ENCODE measurements around the gene MTMR2.

Gene MTMR2

DNA sequence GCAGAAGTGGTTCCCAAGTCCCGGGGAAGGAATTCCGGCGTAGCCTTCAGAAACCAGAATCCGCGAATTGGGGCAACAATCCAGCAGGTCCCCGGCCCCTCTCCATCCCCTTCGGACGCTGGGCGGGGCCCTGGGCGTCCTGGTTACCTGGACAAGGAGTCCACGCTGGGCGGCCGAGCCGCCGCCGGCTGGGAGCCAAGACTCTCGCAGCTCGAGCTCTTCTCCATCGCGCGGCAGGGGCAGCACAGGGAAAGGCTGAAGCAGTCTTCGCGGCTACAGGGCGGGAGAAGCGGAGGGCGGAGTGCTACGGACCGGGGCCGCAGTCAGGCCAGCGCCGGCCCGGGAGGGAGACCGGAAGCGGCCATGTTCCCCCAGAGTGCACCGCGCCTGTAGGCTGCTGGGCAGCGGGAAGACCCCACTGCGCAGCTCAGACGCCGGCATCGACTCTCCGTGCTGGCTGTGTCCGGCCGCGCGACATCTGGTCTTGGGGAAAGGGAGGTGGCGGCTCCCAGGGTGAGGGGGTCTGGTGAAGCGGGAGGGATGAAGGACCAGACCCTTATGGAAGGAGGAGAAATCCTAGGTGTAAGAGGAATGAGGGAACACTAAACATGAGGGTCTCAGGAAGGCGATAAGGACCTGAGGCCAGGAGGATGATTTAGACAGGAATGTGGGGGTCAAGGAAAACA lies at the start of gene MTMR2:
Gene MTMR2, minus strand, starts transcription at position 380 of the 686 bp plus-strand sequence. Its CDS starts 153 bp downstream, at position 227.
- DNase-seq (ENCODE audit: low read depth) = peak; percentile 40

DNA sequence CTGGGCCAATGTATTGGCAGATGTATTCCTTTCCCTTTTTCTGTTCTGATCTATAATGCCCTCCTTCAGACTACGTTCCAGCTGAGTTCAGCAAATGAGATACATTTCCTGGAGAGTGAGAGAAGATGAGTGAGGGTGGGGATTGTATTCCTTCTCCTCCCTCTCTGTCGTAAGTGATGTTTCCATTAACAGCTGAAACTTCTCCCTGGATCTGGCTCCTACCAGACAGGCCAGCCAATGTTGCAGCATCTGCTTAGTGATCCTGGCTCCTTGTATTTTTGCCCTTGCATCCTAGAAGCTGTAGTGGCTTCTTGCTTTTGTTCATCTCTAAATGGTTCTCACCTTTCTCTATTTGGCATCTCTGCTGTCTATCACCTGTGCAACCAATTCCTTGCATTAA lies 48.2 kb upstream of the MTMR2 start:
- no peak for DNase-seq (ENCODE audit: low read depth)

DNA sequence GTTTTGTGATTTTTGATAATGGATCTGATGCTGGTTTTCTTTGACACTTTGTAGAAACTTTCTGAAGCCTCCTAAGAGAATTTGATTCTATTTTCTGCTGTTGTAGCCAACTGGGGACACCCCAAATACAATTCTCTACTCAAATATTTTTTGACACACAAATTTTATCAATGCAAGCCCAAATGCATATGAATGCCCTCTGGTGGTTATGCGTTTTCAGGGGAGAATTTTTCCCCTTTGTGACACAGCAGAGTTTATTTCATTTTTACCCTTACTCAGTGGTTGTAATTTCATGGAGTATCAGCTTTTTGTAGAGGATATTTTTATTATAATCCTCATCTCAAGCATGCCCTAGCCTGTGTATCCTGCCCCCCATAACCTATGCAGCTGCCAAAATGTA lies 44.7 kb upstream of the MTMR2 start:
- no peak for DNase-seq (ENCODE audit: low read depth)

DNA sequence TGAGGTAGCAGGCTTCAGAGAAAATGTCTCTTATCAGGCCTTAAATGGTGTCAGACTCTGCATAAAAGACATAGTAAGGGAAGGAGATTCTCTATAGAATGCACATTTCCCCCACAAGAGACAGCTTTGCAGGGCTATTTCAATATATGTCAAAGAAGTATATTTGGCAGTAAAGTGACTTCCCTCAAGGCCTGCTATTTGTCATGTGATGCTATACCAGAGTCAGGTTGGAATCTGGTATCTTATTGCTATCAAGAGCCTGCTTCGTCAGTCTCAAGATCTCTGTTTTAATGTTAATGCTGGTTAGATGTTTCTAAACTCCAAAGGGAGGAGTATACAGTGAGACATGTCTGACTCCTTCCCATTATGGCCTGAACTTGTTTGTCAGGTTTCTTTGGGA lies 40.4 kb upstream of the MTMR2 start:
- DNase-seq (ENCODE audit: low read depth) = no peak

DNA sequence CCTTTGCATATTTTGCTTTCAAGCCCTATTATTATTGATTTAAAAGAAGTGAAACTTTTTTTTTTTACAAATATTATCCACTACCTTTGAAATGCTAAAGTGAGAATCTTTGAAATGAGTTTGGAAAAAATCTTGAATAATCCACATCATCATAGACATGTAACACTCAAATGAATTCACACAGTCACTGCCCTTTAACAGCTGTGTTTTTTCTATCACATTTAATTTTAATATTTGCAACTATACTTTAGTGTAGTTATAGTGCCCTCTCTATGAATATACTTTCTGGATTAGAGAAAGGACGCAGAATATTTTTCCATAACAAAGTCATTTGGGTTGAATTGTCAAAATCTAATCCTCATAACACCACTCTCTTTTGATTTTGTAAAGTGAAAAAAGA lies 37.9 kb upstream of the MTMR2 start:
- DNase-seq (ENCODE audit: low read depth) = no peak

DNA sequence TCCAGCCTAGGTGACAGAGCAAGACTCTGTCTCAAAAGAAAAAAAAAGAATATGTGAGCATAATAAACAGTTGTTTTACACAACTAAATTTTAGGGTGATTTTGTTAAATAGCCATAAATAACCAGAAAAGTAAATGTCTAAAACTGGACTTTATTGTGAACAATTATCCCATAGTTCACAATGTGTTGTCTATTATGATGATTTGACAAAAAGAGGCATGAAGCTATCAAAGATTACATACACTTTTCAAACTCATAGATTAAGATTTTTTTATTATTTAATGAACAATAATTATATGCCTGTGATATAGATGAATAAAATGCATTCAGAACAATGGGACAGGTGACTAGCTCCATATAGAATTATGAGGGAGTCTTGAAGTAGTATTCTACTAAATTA lies 27.0 kb upstream of the MTMR2 start:
- no peak for DNase-seq (ENCODE audit: low read depth)

GRCh38 chr11:95948637-95949036 lies 24.7 kb upstream of the MTMR2 start:
- no peak for DNase-seq (ENCODE audit: low read depth)

DNA sequence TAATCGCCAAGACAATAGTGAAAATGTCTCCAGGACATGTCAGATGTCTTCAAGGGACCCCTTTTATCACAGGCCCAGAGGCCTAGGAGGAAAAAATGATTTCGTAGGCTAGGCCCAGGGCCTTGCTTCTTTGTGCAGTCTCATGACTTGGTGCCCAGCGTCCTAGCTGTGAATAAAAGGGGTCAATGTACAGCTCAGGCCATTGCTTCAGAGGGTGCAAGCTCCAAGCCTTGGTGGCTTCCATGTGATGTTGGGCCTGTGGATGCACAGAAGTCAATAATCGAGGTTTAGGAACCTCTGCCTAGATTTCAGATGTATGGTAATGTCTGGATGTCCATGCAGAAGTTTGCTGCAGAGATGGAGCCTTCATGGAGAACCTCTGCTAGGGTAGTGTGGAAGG lies 20.7 kb upstream of the MTMR2 start:
- DNase-seq (ENCODE audit: low read depth) = no peak

DNA sequence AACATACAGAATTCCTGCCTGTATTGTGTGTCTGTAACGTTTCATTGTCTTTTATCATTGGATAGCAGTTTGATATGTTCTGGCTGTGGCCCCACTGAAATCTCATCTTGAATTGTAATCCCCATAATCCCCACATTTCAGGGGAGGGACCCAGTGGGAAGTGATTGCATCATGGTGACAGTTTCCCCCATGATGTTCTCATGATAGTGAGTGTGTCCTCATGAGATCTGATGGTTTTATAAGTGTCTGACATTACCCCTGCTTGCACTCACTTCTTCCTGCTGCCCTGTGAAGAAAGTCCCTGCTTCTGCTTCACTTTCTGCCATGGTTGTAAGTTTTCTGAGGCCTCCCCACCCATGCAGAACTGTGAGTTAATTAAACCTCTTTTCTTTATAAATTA lies 19.6 kb upstream of the MTMR2 start:
- DNase-seq (ENCODE audit: low read depth) = no peak

DNA sequence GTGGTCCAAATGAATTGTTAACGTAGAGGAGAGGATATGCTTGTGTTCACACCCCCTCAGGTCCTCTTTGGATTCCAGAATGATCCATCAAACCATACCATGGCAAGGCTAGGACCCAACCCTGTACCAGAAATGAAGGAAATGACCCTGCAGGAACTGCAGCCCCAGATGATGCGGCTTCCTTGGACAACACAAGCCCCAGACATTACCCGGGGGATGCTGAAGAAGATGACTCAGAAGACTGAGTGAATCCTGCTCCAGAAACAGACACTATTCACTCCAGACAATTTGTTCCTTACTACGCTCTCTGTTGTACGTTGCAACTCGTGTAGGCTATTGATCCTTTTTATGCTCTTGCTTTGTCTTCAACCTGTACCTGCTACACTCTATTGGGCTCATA lies 15.2 kb upstream of the MTMR2 start:
- no peak for DNase-seq (ENCODE audit: low read depth)

DNA sequence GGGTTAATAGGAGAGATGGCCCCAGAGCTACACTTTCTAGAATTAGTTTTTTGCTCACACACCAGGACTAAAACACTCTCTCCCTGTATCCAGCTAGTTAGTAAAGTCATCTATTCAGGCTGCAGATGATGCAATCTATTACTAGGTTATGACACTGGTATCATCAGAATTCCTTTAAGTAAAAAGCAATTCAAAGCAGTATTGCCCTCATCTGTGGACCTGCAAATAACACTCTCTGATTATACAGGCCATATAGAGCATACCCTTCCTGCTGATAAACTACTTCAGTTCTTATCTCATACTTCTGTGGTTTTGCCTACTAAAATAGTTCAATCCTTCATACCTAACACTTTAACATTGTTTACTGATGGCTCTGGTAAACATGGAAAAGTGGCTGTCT lies 13.5 kb upstream of the MTMR2 start:
- no peak for DNase-seq (ENCODE audit: low read depth)

- no peak for DNase-seq (ENCODE audit: low read depth)
Measured at GRCh38 chr11:95933594-95933993, 9.7 kb upstream of the MTMR2 start.

- DNase-seq (ENCODE audit: low read depth) = no peak
Measured at GRCh38 chr11:95931916-95932315, 8.0 kb upstream of the MTMR2 start.

GRCh38 chr11:95930948-95931347 lies 7.0 kb upstream of the MTMR2 start:
- no peak for DNase-seq (ENCODE audit: low read depth)

DNA sequence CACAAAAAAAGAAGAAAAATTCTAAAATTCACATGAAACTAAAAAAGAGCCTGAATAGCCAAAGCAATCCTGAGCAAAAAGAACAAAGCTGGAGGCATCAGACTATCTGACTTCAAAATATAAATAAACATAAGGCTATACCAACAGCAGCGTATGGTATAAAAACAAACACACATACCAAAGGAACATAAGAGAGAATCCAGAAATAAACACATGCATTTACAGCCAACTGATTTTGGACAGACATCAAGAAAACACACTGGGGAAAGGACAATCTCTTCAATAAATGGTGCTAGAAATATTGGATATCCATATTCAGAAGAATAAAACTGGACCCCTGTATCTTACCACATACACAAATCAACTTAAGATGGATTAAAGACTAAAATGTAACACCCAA lies 2.8 kb upstream of the MTMR2 start:
- DNase-seq (ENCODE audit: low read depth) = no peak

DNA sequence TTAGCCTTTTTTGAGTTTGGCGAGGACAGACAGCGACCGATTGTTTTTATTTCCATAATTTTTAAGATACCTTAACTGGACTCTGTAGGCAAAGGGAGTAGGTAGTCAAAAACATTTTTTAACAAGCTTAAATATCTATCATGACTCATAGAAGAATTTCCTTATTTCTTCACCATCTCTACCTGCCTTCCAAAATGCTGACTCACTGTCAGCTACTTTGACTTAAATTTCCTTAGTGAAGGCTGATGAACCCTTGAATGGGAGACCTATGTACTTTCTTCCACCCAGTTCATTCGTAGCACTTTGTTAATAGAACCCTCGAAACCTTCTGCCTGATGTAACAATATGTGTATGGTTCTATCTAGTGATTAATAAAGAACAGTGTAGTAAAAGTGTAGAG lies 1.1 kb upstream of the MTMR2 start:
- no peak for DNase-seq (ENCODE audit: low read depth)

DNA sequence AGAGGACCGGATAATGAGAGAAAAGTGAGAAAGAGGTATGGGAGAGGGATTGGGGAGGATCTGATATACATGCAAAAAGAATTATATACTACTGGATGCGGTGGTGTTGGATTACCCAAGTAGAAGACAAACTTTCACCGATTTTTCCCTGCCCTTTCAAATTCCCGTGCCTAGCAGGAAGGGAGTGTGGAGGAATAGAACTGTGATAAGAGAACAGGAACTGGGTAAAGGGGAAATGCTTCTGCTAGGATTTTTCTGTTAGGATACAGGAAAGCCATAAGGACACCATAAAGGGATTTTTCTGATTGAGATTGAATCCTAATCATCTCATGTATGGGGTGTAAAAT lies 480 bp upstream of the MTMR2 start:
- no peak for DNase-seq (ENCODE audit: low read depth)

DNA sequence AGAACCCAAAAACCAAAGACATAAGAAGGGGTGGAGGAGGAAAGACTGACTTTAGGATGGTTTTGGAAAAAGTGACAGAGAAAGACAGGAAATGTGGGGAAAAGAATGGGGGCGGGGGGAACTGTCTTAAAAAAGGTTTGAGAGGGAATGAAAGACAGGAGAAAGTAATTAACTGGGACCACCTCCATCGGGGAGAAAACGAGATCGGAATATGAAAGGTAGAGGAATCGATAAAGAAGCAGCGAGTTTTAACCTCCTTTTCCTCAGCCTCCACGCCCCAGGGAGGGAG lies 524 bp downstream of the MTMR2 start:
- DNase-seq (ENCODE audit: low read depth) = no peak

DNA sequence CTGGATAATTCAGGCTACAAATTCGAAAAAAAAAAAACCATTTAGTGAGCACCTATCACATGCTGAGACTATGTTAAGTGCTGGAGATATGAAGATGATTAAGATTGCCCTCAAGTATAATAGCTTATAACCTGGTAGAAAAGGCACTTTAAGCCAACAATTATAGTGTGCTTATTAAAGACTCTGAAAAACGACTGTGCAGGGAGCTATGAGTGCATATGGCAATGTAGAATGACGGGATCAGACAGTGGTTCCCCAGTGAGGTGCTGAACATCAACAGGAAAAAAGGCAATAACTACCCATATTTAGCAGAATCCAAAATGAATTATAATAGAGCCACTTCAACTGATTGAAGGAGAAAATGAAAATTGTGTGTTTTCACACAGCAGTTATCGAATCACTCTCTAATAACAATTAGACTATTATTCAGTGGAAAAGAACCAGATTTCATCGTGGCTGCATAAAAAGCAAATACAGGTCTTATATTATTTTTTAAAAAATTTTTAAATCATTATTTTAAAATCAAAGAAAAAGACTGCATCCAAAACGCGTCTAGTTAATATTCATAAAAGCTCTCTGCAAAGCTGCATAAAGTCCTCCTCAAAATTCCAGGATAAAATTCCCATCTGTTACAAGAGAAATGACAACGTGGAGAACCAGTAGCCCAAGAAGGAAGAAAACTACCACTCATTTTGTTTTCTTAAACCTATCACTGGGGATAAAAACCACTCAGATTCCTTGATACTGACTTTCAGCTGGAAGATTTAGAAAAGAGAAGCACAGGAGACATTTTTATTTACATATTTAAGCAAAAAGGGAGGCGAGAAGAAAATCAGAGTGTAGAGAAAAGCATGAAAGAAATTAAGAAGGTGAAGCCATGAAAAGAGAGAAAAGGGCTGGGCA lies 1.1 kb downstream of the MTMR2 start:
- no peak for DNase-seq (ENCODE audit: low read depth)

GRCh38 chr11:95922099-95922498 lies 1.8 kb downstream of the MTMR2 start:
- no peak for DNase-seq (ENCODE audit: low read depth)

- no peak for DNase-seq (ENCODE audit: low read depth)
Measured at GRCh38 chr11:95920460-95921105, 3.3 kb downstream of the MTMR2 start.

DNA sequence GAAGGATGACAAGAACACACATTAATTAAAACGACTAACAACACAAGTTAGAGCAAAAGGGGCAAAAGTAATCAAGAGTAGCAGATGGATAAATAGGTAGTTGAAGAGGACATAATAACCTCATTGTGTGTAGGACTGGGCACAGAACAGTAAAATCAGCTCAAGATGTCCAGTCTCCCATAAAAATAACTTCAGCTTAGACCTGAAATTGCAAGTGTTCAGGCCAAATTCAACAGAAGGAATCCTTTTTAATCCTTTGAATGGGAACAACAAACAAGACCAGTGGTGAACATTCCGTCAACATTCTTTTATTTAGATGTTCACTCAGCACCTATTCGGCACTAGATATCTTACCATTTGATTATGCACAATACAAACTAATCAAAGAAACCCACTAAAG lies 4.4 kb downstream of the MTMR2 start:
- DNase-seq (ENCODE audit: low read depth) = no peak

DNA sequence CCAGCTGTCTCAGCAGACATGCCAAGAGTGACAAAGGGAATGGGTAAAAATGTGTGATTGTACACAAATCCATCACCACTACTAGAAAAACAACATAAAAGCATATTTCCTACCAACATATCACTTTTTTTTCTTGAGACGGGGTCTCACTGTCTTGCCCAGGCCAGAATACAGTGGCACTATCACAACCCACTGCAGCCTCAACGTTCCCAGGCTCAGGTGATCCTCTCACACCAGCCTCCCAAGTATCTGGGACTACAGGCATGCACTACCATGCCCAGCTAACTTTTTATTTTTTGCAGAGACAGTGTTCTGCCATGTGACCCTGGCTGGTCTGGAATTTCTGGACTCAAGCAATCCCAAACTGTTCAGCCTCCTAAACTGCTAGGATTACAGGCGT lies 5.2 kb downstream of the MTMR2 start:
- no peak for DNase-seq (ENCODE audit: low read depth)
